Fibroblast of lung (primary cell): ENCODE data around the gene OTUB2. TPM values are rescaled to one million over a fixed set of nuclear protein-coding genes. Genes with fewer than 3 reads are reported as not detected.

ENCODE experiments used
- DNase-seq, 2 donors: peaks; one replicate each; pipeline versions ENCODE4 v3.0.0 to v3.0.0-alpha.2; 2010; ENCODE audit warnings: low read depth in 2 of 2
- H2AFZ ChIP-seq: 2 replicates; pipeline ENCODE4 v1.5.1; 2012; ENCODE audit warnings: low read length, control low read depth, inconsistent platforms
- H3K27ac ChIP-seq: 2 replicates; pipeline ENCODE4 v1.5.1; 2011; ENCODE audit warnings: low read length, control low read depth; ENCODE audit not compliant: insufficient read depth
- H3K27me3 ChIP-seq: 2 replicates; pipeline ENCODE4 v1.5.1; 2011; ENCODE audit warnings: mild to moderate bottlenecking, low read length; ENCODE audit not compliant: control insufficient read depth, insufficient read depth
- H3K36me3 ChIP-seq: 2 replicates; pipeline ENCODE4 v1.5.1; 2011; ENCODE audit warnings: low read length; ENCODE audit not compliant: control insufficient read depth, insufficient read depth
- H3K4me1 ChIP-seq: 2 replicates; pipeline ENCODE4 v1.5.1; 2011; ENCODE audit warnings: low read length; ENCODE audit not compliant: control insufficient read depth, insufficient read depth; ENCODE audit errors: extremely low read depth
- H3K4me2 ChIP-seq: 2 replicates; pipeline ENCODE4 v1.5.1; 2011; ENCODE audit warnings: low read length, control low read depth; ENCODE audit not compliant: insufficient read depth; ENCODE audit errors: extremely low read depth
- H3K4me3 ChIP-seq, 4 experiments: fragments of 200-600 bp in 1 of 4; sonication (generic) in 1 of 4; replicated peaks in 1 of 4; 2 replicates each; pipeline ENCODE4 v1.5.1; 2011 to 2016; ENCODE audit warnings: low read length in 4 of 4, low read depth in 3 of 4, mild to moderate bottlenecking in 3 of 4, control low read depth in 2 of 4, inconsistent platforms in 1 of 4, mixed read lengths in 1 of 4; ENCODE audit not compliant: insufficient read depth in 1 of 4; ENCODE audit errors: control extremely low read depth in 1 of 4
- H3K79me2 ChIP-seq: 2 replicates; pipeline ENCODE4 v1.5.1; 2012; ENCODE audit warnings: mild to moderate bottlenecking, low read length, inconsistent platforms; ENCODE audit not compliant: control insufficient read depth, insufficient read depth
- H3K9ac ChIP-seq: 2 replicates; pipeline ENCODE4 v1.5.1; 2011; ENCODE audit warnings: mild to moderate bottlenecking, low read length, control low read depth; ENCODE audit not compliant: insufficient read depth
- H3K9me3 ChIP-seq: 2 replicates; pipeline ENCODE4 v1.5.1; 2012; ENCODE audit warnings: low read depth, low read length; ENCODE audit not compliant: control insufficient read depth, insufficient read depth
- H4K20me1 ChIP-seq: 2 replicates; pipeline ENCODE4 v1.5.1; 2011; ENCODE audit warnings: low read length; ENCODE audit not compliant: control insufficient read depth, insufficient read depth; ENCODE audit errors: extremely low read depth
- EZH2 ChIP-seq: IDR thresholded peaks from 2 replicates; pipeline ENCODE4 v1.5.1; 2012; ENCODE audit warnings: low read length, control low read depth, mild to moderate bottlenecking; ENCODE audit errors: missing control alignments
- polyA plus RNA-seq, 2 donors: library from polyadenylated mRNA; depleted of rRNA in 1 of 2; stranded (reverse) in 1 of 2; unstranded in 1 of 2; fragments of >200 nt; gene quantifications; 2 replicates each; pipeline ENCODE4 v1.2.1, GENCODE V29; 2011 to 2012; ENCODE audit warnings: missing spikeins in 1 of 2
- total RNA-seq: library from RNA; depleted of rRNA; stranded (reverse); fragments of >200 nt; gene quantifications from 2 replicates; pipeline ENCODE4 v1.2.1, GENCODE V29; 2014
- TF ChIP-seq, protein P1 (sequence below), 2 donors: IDR thresholded peaks in 1 of 2; conservative IDR thresholded peaks in 1 of 2; 1 replicate in 1 of 2; 2 replicates in 1 of 2; pipeline ENCODE4 v1.5.1; 2011 to 2012; ENCODE audit warnings: low read length in 2 of 2, control low read depth in 1 of 2, inconsistent platforms in 1 of 2, low read depth in 1 of 2, mild to moderate bottlenecking in 1 of 2

The OTUB2 gene
- total and polyA plus RNA-seq, 2 donors (not counting 1 experiment from before 2014, with no cell fraction given), result 1.3 to 2.3 TPM

- Histone ChIP-seq H3K4me3 (peak overlapping the region in 2 of 4 experiments; percentile 40 to 98), H3K4me2 (peak overlapping the region; percentile 39), H3K27ac (no peak overlapping the region), H4K20me1 (no peaks in the 10 kb centered on the region), H3K9me3 (no peaks in the 10 kb centered on the region), H3K9ac (no peak overlapping the region), H3K4me1 (peaks cover 11% of the 10 kb centered on the region), H3K79me2 (peaks cover 82% of the 10 kb centered on the region), H2AFZ (no peak overlapping the region), H3K27me3 (no peaks in the 10 kb centered on the region), H3K36me3 (peaks cover 9% of the 10 kb centered on the region)
- no peak for DNase-seq
- TF ChIP-seq EZH2, result no peak
- TF ChIP-seq, protein P1, sequence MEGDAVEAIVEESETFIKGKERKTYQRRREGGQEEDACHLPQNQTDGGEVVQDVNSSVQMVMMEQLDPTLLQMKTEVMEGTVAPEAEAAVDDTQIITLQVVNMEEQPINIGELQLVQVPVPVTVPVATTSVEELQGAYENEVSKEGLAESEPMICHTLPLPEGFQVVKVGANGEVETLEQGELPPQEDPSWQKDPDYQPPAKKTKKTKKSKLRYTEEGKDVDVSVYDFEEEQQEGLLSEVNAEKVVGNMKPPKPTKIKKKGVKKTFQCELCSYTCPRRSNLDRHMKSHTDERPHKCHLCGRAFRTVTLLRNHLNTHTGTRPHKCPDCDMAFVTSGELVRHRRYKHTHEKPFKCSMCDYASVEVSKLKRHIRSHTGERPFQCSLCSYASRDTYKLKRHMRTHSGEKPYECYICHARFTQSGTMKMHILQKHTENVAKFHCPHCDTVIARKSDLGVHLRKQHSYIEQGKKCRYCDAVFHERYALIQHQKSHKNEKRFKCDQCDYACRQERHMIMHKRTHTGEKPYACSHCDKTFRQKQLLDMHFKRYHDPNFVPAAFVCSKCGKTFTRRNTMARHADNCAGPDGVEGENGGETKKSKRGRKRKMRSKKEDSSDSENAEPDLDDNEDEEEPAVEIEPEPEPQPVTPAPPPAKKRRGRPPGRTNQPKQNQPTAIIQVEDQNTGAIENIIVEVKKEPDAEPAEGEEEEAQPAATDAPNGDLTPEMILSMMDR (conservative IDR thresholded peaks at IDR 0.05 in 1 of 2, IDR thresholded peaks at IDR 0.05 in 1 of 2; ENCODE audit: low read depth in 1 of 2, low read length in 2 of 2), result no peak
Observed at GRCh38 chr14:94077823-94078222, 51.7 kb downstream of the OTUB2 start.

GRCh38 chr14:94079891-94080620 is 53.9 kb downstream of the OTUB2 start:
- Histone ChIP-seq H3K9me3 (no peaks in the 10 kb centered on the region), H3K36me3 (peaks cover 9% of the 10 kb centered on the region), H3K27me3 (no peaks in the 10 kb centered on the region), H2AFZ (no peak overlapping the region), H3K4me3 (peak overlapping the region; percentile 86 to 99 (median 98)), H3K9ac (peak overlapping the region; percentile 97), H3K4me2 (peak overlapping the region; percentile 77), H3K27ac (peak overlapping the region; percentile 98), H3K4me1 (peaks cover 11% of the 10 kb centered on the region), H3K79me2 (peaks cover 64% of the 10 kb centered on the region), H4K20me1 (no peaks in the 10 kb centered on the region)
- TF ChIP-seq, protein P1 (conservative IDR thresholded peaks at IDR 0.05 in 1 of 2, IDR thresholded peaks at IDR 0.05 in 1 of 2; ENCODE audit: low read depth in 1 of 2, low read length in 2 of 2), result no peak
- TF ChIP-seq EZH2, result no peak
- peak; percentile 42 to 53 for DNase-seq

- H3K79me2 ChIP-seq, result peaks cover 57% of the 10 kb centered on the region
- H3K36me3 ChIP-seq, result peaks cover 9% of the 10 kb centered on the region
- H2AFZ ChIP-seq, result peak within 1 kb of the TSS; percentile 94
- TF ChIP-seq, protein P1 (conservative IDR thresholded peaks at IDR 0.05 in 1 of 2, IDR thresholded peaks at IDR 0.05 in 1 of 2; ENCODE audit: low read depth in 1 of 2, low read length in 2 of 2), result no peak
- no peak for TF ChIP-seq EZH2
- no peaks in the 10 kb centered on the region for H4K20me1 ChIP-seq
- H3K27me3 ChIP-seq, result no peaks in the 10 kb centered on the region
- peak within 1 kb of the TSS; percentile 97 for H3K9ac ChIP-seq
- peaks cover 11% of the 10 kb centered on the region for H3K4me1 ChIP-seq
- H3K9me3 ChIP-seq, result no peaks in the 10 kb centered on the region
- peak; percentile 92 to 93 for DNase-seq
- peak within 1 kb of the TSS; percentile 98 for H3K27ac ChIP-seq
- peak within 1 kb of the TSS; percentile 86 for H3K4me2 ChIP-seq
- peak within 1 kb of the TSS; percentile 86 to 99 (median 98) for H3K4me3 ChIP-seq
Observed at GRCh38 chr14:94080621-94081385, 54.7 kb downstream of the OTUB2 start, which contains the start of the genes DDX24 and IFI27L1. DDX24 (minus strand) TSS chr14:94081202; CDS start chr14:94079742, 1,460 bp downstream. IFI27L1 (plus strand) TSS chr14:94081310; CDS start chr14:94096938, 15,628 bp downstream.
